Measurements from ENCODE around the gene HSD17B1. TPM values are rescaled to one million over a fixed set of nuclear protein-coding genes. Genes with fewer than 3 reads are reported as not detected.
A peak's percentile ranks its signal among the peaks of the same experiment; 100 is the strongest.

HSD17B1 gene
- total RNA-seq, 6 experiments from 2014 or later = 0.31 to 1.1 (median 0.87) TPM

GRCh38 chr17:42578282-42578869, 25.7 kb downstream of the HSD17B1 start:
- H3K36me3 ChIP-seq = peaks cover 5 to 38% (median 18%) of the 10 kb centered on the region in 4 donors
- peaks cover 0 to 15% (median 6%) of the 10 kb centered on the region in 4 donors for H3K4me1 ChIP-seq
- ATAC-seq (peak; percentile 65 to 72 (median 67)), DNase-seq (peak; percentile 62 to 72 (median 66))
- H3K4me3 ChIP-seq = peak overlapping the region; percentile 67 to 90 (median 80)
- H3K27me3 ChIP-seq = no peaks in the 10 kb centered on the region
- TF ChIP-seq POLR2A (IDR thresholded peaks at IDR 0.05) (no peak), CTCF (IDR thresholded peaks at IDR 0.05) (peak; percentile 55 to 60 (median 58))
- intact Hi-C loops (cut with DNase I) = no loop called here
- H3K27ac ChIP-seq = peak overlapping the region; percentile 37 to 85 (median 81)
- WGBS (ENCODE audit: insufficient coverage, low coverage, low lambda C conversion rate, missing lambda C conversion rate) = under 1% methylated on average over 20 of the region's 20 CpGs
- H3K9me3 ChIP-seq = no peaks in the 10 kb centered on the region

- no peak for DNase-seq
- TF ChIP-seq CTCF (IDR thresholded peaks at IDR 0.05) = no peak
- TF ChIP-seq POLR2A (IDR thresholded peaks at IDR 0.05) = no peak
- H3K4me3 ChIP-seq = no peak overlapping the region
- no peaks in the 10 kb centered on the region for H3K9me3 ChIP-seq
- intact Hi-C loops (cut with DNase I) = loop anchor here in 1 of 2 donors (10.0 kb wide), 1 partner anchor 105 kb away; the partner anchor contains the start of genes CCR10 and CNTNAP1
- H3K4me1 ChIP-seq = peaks cover 0 to 15% (median 6%) of the 10 kb centered on the region in 4 donors
- H3K27ac ChIP-seq = no peak overlapping the region
- peaks cover 9 to 46% (median 23%) of the 10 kb centered on the region in 4 donors for H3K36me3 ChIP-seq
- 9% methylated on average over 1 of the region's 2 CpGs for WGBS (ENCODE audit: insufficient coverage, low coverage, low lambda C conversion rate, missing lambda C conversion rate)
- H3K27me3 ChIP-seq = no peaks in the 10 kb centered on the region
- ATAC-seq = no peak
Observed at GRCh38 chr17:42579794-42580551, 27.2 kb downstream of the HSD17B1 start.

GRCh38 chr17:42581744-42582270, 29.1 kb downstream of the HSD17B1 start:
- no peak overlapping the region for H3K27ac ChIP-seq
- intact Hi-C loops (cut with DNase I) = loop anchor here in 1 of 2 donors (10.0 kb wide), 1 partner anchor 103 kb away; the partner anchor contains the start of genes CCR10 and CNTNAP1
- H3K27me3 ChIP-seq = no peaks in the 10 kb centered on the region
- peaks cover 9 to 62% (median 27%) of the 10 kb centered on the region in 4 donors for H3K36me3 ChIP-seq
- H3K4me1 ChIP-seq = peaks cover 0 to 15% (median 6%) of the 10 kb centered on the region in 4 donors
- 100% methylated on average over 2 of the region's 10 CpGs for WGBS (ENCODE audit: insufficient coverage, low coverage, low lambda C conversion rate, missing lambda C conversion rate)
- no peak overlapping the region for H3K4me3 ChIP-seq
- no peak for DNase-seq
- TF ChIP-seq CTCF (IDR thresholded peaks at IDR 0.05) (no peak), POLR2A (IDR thresholded peaks at IDR 0.05) (no peak)
- no peak for ATAC-seq
- no peaks in the 10 kb centered on the region for H3K9me3 ChIP-seq

- Histone ChIP-seq H3K27me3 (no peaks in the 10 kb centered on the region), H3K9me3 (no peaks in the 10 kb centered on the region), H3K4me1 (no peaks in the 10 kb centered on the region), H3K27ac (no peak overlapping the region), H3K4me3 (no peak overlapping the region), H3K36me3 (peaks cover 9 to 86% (median 36%) of the 10 kb centered on the region in 4 donors)
- no peak for DNase-seq
- TF ChIP-seq POLR2A (IDR thresholded peaks at IDR 0.05) = no peak
- TF ChIP-seq CTCF (IDR thresholded peaks at IDR 0.05) = no peak
- ATAC-seq = peak; percentile 27 to 62 (median 34)
- 89% methylated on average over 9 of the region's 9 CpGs for WGBS (ENCODE audit: insufficient coverage, low coverage, low lambda C conversion rate, missing lambda C conversion rate)
- intact Hi-C loops (cut with DNase I) = loop anchor here in 1 of 2 donors (10.0 kb wide), 1 partner anchor 100 kb away; the partner anchor contains the start of genes CCR10 and CNTNAP1
Observed at GRCh38 chr17:42584880-42585279, 32.2 kb downstream of the HSD17B1 start.
